Vagina (tissue), 2 donors: Measurements from ENCODE around the gene IL1RN.
A peak's percentile ranks its signal among the peaks of the same experiment; 100 is the strongest.

Experiments
- CTCF ChIP-seq, 3 experiments: fragments of 450-650 bp in 2 of 3; fragments of 200-600 bp in 1 of 3; sonication (generic) in 1 of 3; IDR thresholded peaks; one replicate each; pipeline ENCODE4 v1.5.1; 2017 to 2019; ENCODE audit warnings: antibody characterized with exemption in 3 of 3, mild to moderate bottlenecking in 2 of 3, moderate library complexity in 2 of 3
- POLR2A ChIP-seq, 2 donors: fragments of 450-650 bp; IDR thresholded peaks; one replicate each; pipeline ENCODE4 v1.6.1; 2017; ENCODE audit warnings: antibody characterized with exemption in 2 of 2, mild to moderate bottlenecking in 2 of 2, moderate library complexity in 2 of 2

GRCh38 chr2:113136828-113137775, 9.7 kb downstream of the IL1RN start:
- no peak for TF ChIP-seq POLR2A (IDR thresholded peaks at IDR 0.05)
- peak in 2 of 3 experiments; percentile 6 to 29 for TF ChIP-seq CTCF (IDR thresholded peaks at IDR 0.05)
